Testis (tissue), 3 donors: Measurements from ENCODE around the gene RGS3. TPM values are rescaled to one million over a fixed set of nuclear protein-coding genes. Genes with fewer than 3 reads are reported as not detected.

Experiments used
- DNase-seq: peaks from one replicate; pipeline ENCODE4 v3.0.0-alpha.2; 2019
- H3K27ac ChIP-seq, 2 donors: fragments of 200-600 bp; sonication (generic); one replicate each; pipeline ENCODE4 v1.5.1; 2019
- H3K27me3 ChIP-seq: fragments of 200-600 bp; sonication (generic); one replicate; pipeline ENCODE4 v1.5.1; 2019
- H3K36me3 ChIP-seq: fragments of 200-600 bp; sonication (generic); one replicate; pipeline ENCODE4 v1.5.1; 2017; ENCODE audit warnings: low read depth; ENCODE audit errors: missing control alignments
- H3K4me1 ChIP-seq: fragments of 200-600 bp; sonication (generic); one replicate; pipeline ENCODE4 v1.5.1; 2019
- H3K4me3 ChIP-seq, 2 donors: fragments of 200-600 bp; sonication (generic); one replicate each; pipeline ENCODE4 v1.5.1; 2017 to 2019
- H3K9me3 ChIP-seq: fragments of 200-600 bp; sonication (generic); one replicate; pipeline ENCODE4 v1.5.1; 2017
- POLR2A ChIP-seq: fragments of 450-650 bp; IDR thresholded peaks from one replicate; pipeline ENCODE4 v1.6.1; 2017; ENCODE audit warnings: antibody characterized with exemption, mild to moderate bottlenecking, moderate library complexity
- WGBS, 2 donors: methylation state at CpG; one replicate each; pipeline ENCODE4 v1.1.5; 2018; 5-methylcytosine and 5-hydroxymethylcytosine counted together
- intact Hi-C: fragments of 100-400 bp; cut with DNase I; formaldehyde crosslinking; loops from one replicate; pipeline ENCODE4 v1.15.1; 2023; ENCODE audit warnings: low total_unique reads
- polyA plus RNA-seq: library from polyadenylated mRNA; stranded (reverse); fragments of 350-450 nt; fragmentation: Illumina TruSeq; extraction: RNeasy Lipid Tissue Mini Kit (QIAGEN cat#74804); gene quantifications from one replicate; pipeline ENCODE4 v1.2.3, GENCODE V29; 2014; ENCODE audit warnings: low read depth, low replicate concordance; ENCODE audit not compliant: insufficient read depth
- total RNA-seq, 2 donors: library from RNA; depleted of rRNA; stranded (reverse); fragments of >200 nt; gene quantifications; one replicate each; pipeline ENCODE4 v1.2.3, GENCODE V29; 2016
- TF ChIP-seq, protein P1 (sequence below), 3 experiments: fragments of 450-650 bp in 2 of 3; fragments of 200-600 bp in 1 of 3; sonication (generic) in 1 of 3; IDR thresholded peaks; one replicate each; pipeline ENCODE4 v1.5.1; 2016 to 2019; ENCODE audit warnings: antibody characterized with exemption in 3 of 3, mild to moderate bottlenecking in 2 of 3, moderate library complexity in 1 of 3

RGS3 gene
- total and polyA plus RNA-seq, 3 donors from 2014 or later: 84.8 to 125 (median 119) TPM

DNA sequence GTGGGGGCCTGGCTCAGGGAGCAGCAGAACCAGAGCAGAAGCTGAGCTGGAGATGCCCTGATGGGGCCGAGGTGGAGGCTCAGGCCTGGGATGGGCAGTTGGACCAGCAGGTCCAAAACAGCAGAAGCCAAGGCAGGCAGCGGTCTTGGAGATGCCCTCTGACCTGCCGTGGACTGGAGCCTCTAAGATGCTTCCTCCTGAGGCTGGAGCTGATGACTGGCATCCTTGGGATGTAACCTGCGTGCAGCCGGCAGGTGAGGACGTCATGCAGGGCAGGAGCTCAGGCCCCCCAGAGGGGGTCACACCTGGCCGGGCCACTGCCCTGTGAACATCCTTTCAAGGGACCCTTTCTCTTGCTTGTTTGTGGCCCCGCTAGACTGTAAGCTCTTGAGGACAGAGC is 162.0 kb downstream of the RGS3 start:
- WGBS, 2 donors: 98% methylated on average over 6 to 8 of the region's 8 CpGs
- Histone ChIP-seq H3K4me1 (peaks cover 16% of the 10 kb centered on the region), H3K4me3 (no peak overlapping the region), H3K27me3 (no peaks in the 10 kb centered on the region), H3K27ac (no peak overlapping the region), H3K36me3 (no peaks in the 10 kb centered on the region), H3K9me3 (no peaks in the 10 kb centered on the region)
- no peak for DNase-seq
- no peak for TF ChIP-seq POLR2A
- TF ChIP-seq, protein P1, sequence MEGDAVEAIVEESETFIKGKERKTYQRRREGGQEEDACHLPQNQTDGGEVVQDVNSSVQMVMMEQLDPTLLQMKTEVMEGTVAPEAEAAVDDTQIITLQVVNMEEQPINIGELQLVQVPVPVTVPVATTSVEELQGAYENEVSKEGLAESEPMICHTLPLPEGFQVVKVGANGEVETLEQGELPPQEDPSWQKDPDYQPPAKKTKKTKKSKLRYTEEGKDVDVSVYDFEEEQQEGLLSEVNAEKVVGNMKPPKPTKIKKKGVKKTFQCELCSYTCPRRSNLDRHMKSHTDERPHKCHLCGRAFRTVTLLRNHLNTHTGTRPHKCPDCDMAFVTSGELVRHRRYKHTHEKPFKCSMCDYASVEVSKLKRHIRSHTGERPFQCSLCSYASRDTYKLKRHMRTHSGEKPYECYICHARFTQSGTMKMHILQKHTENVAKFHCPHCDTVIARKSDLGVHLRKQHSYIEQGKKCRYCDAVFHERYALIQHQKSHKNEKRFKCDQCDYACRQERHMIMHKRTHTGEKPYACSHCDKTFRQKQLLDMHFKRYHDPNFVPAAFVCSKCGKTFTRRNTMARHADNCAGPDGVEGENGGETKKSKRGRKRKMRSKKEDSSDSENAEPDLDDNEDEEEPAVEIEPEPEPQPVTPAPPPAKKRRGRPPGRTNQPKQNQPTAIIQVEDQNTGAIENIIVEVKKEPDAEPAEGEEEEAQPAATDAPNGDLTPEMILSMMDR (IDR thresholded peaks at IDR 0.05): no peak
- intact Hi-C loops: no loop called here

DNA sequence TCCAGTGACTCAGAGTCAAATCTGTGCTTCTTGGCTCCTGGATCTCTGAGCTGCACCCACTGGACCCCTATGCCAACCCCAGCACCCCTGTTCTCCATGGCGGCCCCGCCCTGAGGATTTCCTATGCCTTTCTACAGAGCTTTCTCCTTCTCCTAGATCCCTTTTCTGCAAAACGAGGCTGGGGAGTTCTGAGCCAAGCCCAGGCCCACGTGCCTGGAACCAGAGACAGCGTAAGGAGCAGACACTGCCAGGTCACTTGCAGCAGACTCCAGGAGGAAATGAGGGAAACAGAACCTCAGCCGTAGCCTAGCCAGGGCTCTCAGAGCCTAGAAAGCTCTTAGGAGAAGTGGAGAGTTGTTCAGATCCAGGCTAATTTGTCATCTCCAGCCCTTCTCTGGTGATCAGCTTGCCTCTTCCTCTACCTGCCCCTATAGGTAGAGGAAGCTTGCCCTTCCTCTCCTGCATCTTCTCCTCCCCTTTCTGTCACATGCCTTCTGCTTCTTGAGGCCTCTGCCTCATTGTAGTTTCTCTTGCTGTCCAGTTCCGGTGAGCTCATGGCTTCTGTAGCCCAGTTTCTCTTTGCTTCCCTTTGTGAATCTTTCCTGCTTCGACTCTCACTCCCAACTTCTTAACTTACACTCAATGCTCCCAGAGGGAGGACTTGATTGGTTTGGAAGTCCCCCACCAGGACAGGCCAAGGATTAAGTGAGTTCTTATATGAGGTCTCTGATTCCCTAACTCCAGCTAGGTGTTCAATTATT is 163.4 kb downstream of the RGS3 start:
- Histone ChIP-seq H3K9me3 (no peaks in the 10 kb centered on the region), H3K27me3 (no peaks in the 10 kb centered on the region), H3K4me3 (no peak overlapping the region), H3K27ac (peak overlapping the region; percentile 25 to 26), H3K36me3 (no peaks in the 10 kb centered on the region), H3K4me1 (peaks cover 12% of the 10 kb centered on the region)
- TF ChIP-seq, protein P1 (IDR thresholded peaks at IDR 0.05): no peak
- TF ChIP-seq POLR2A: no peak
- WGBS, 2 donors: 57 to 68% methylated on average over 6 to 8 of the region's 8 CpGs
- peak; percentile 78 for DNase-seq
- intact Hi-C loops: no loop called here

DNA sequence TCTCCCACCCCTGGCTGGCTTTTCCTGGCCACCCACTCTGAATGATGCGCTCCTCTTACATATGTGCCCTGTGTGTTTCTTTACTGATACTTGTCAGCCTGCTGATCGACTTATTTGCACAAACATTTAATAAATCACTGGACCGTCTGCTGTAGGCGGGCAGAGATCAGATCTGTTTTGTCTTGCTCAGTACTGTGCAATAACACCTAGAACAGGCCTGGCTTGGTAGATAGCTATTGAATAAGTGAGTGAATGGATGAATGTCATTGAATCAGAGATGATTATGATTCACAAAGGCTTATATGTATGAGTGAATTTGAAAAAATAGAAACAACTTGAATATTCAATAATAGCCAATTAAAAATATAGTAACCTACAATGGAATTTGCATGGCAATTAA is 165.1 kb downstream of the RGS3 start:
- H3K9me3 ChIP-seq: no peaks in the 10 kb centered on the region
- H3K4me3 ChIP-seq: no peak overlapping the region
- DNase-seq: no peak
- 96% methylated on average over 4 of the region's 4 CpGs for WGBS, 2 donors
- no peaks in the 10 kb centered on the region for H3K36me3 ChIP-seq
- H3K27me3 ChIP-seq: no peaks in the 10 kb centered on the region
- H3K4me1 ChIP-seq: peaks cover 13% of the 10 kb centered on the region
- TF ChIP-seq, protein P1 (IDR thresholded peaks at IDR 0.05): no peak
- no peak for TF ChIP-seq POLR2A
- intact Hi-C loops: no loop called here
- H3K27ac ChIP-seq: no peak overlapping the region

DNA sequence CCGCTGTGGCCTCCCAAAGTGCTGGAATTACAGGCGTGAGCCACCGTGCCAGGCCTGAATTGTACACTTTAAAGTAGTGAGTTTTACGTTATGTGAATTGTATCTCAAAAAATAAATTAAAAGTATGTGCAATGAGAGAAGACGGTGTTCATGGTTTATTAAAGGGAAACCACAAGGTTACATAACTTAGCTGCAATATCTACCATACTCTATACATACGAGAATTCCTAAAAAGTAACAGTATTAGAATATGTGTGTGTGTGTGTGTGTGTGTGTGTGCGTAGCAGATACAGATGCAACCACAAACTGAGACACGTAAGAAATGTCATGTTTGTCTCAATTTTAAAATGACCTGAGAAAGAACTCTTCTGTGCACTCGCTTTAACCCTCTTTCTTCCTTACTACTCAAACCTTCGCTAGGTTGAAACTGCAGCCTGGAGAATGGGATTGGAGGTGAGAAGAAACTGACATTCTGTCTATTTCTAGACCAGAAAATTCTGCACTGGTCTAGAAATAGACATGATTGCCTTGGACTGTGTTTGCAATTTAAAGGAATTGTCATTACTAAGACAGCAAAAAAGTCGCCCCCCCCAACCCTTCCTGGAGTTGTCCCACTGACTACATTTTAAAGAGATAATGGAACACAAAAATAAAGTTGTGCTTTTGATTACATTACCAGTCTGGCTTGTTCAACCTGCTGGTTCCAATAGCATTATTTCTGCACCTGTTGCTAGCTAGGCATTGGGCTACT is 167.0 kb downstream of the RGS3 start:
- Histone ChIP-seq H3K4me3 (no peak overlapping the region), H3K4me1 (peaks cover 13% of the 10 kb centered on the region), H3K27ac (no peak overlapping the region), H3K27me3 (no peaks in the 10 kb centered on the region), H3K9me3 (no peaks in the 10 kb centered on the region), H3K36me3 (no peaks in the 10 kb centered on the region)
- TF ChIP-seq POLR2A: no peak
- TF ChIP-seq, protein P1 (IDR thresholded peaks at IDR 0.05): no peak
- 85 to 88% methylated on average over 11 of the region's 11 CpGs for WGBS, 2 donors
- intact Hi-C loops: no loop called here
- no peak for DNase-seq
